Fibroblast of skin of abdomen (primary cell): Measurements from ENCODE around the gene UTY.
"Not testable (repeated sequence)": the region's sequence is repeated elsewhere in the genome, so short reads cannot be mapped to it uniquely, and the experiment has no call there.

Experiments
- DNase-seq: peaks from one replicate; pipeline ENCODE4 v3.0.0-alpha.2; 2013

Gene UTY

GRCh38 chrY:13296176-13296890, 183.5 kb downstream of the UTY start:
- no peak for DNase-seq

- DNase-seq, result no peak
Measured at GRCh38 chrY:13295026-13295425, 184.8 kb downstream of the UTY start.

GRCh38 chrY:13291199-13291598, 188.6 kb downstream of the UTY start:
- DNase-seq, result peak; percentile 9

GRCh38 chrY:13282151-13283054, 197.4 kb downstream of the UTY start:
- peak; percentile 1 for DNase-seq

GRCh38 chrY:13279561-13279960, 200.3 kb downstream of the UTY start:
- no peak for DNase-seq

GRCh38 chrY:13271706-13272105, 208.1 kb downstream of the UTY start:
- peak; percentile 1 for DNase-seq

- not testable (repeated sequence) for DNase-seq
Measured at GRCh38 chrY:13253941-13254440, 225.8 kb downstream of the UTY start.

GRCh38 chrY:13250421-13250820, 229.4 kb downstream of the UTY start:
- DNase-seq, result no peak

- DNase-seq, result no peak
Measured at GRCh38 chrY:13243716-13244115, 236.1 kb downstream of the UTY start.

- peak; percentile 3 for DNase-seq
Measured at GRCh38 chrY:13233901-13234300, 245.9 kb downstream of the UTY start.

GRCh38 chrY:13233118-13233517, 246.7 kb downstream of the UTY start:
- DNase-seq, result no peak

- no peak for DNase-seq
Measured at GRCh38 chrY:13227354-13227953, 252.4 kb downstream of the UTY start.

- DNase-seq, result no peak
Measured at GRCh38 chrY:13210961-13211646, 268.7 kb downstream of the UTY start.

GRCh38 chrY:13205214-13205613, 274.6 kb downstream of the UTY start:
- no peak for DNase-seq
